Upper lobe of left lung (tissue), 4 donors: ENCODE data around the gene SMYD5.

Source experiments
- POLR2A ChIP-seq, 4 donors: fragments of 450-650 bp; IDR thresholded peaks; one replicate each; pipeline ENCODE4 v1.5.1; 2016 to 2017; ENCODE audit warnings: antibody characterized with exemption in 4 of 4, mild to moderate bottlenecking in 2 of 4
- TF ChIP-seq, protein P1 (sequence below), 6 experiments: fragments of 450-650 bp in 4 of 6; fragments of 200-600 bp in 2 of 6; sonication (generic) in 2 of 6; IDR thresholded peaks; one replicate each; pipeline ENCODE4 v1.5.1; 2016 to 2019; ENCODE audit warnings: antibody characterized with exemption in 6 of 6

DNA sequence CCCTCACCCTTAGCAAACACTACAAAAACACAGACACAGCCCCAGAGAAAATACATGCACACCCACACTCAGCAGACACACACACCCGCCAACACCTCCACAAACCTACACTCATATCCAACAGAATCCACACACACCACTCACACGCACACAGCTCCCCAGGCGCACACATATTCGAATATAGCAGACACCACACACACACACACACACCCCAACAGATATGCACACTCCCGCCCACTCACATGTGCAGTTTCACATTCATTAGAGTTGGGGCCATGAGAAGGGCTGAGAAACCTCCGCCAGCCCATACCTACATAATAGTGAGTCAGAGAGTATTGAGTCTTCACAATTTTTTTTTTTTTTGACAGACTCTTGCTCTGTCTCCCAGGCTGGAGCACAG is 41.1 kb upstream of the SMYD5 start:
- TF ChIP-seq, protein P1, sequence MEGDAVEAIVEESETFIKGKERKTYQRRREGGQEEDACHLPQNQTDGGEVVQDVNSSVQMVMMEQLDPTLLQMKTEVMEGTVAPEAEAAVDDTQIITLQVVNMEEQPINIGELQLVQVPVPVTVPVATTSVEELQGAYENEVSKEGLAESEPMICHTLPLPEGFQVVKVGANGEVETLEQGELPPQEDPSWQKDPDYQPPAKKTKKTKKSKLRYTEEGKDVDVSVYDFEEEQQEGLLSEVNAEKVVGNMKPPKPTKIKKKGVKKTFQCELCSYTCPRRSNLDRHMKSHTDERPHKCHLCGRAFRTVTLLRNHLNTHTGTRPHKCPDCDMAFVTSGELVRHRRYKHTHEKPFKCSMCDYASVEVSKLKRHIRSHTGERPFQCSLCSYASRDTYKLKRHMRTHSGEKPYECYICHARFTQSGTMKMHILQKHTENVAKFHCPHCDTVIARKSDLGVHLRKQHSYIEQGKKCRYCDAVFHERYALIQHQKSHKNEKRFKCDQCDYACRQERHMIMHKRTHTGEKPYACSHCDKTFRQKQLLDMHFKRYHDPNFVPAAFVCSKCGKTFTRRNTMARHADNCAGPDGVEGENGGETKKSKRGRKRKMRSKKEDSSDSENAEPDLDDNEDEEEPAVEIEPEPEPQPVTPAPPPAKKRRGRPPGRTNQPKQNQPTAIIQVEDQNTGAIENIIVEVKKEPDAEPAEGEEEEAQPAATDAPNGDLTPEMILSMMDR (IDR thresholded peaks at IDR 0.05): no peak
- no peak for TF ChIP-seq POLR2A (IDR thresholded peaks at IDR 0.05)
